Spleen (tissue), 11 donors: ENCODE results near the gene CANX. TPM values are rescaled to one million over a fixed set of nuclear protein-coding genes. Genes with fewer than 3 reads are reported as not detected.

Experiments used
- DNase-seq: peaks from one replicate; pipeline ENCODE4 v3.0.0-alpha.2; 2020
- H3K27ac ChIP-seq, 8 donors: fragments of 200-600 bp; sonication (generic) in 7 of 8; 1 replicate in 4 of 8; 2 replicates in 4 of 8; pipeline versions ENCODE4 v1.5.0 to v1.8.0; 2016 to 2021; ENCODE audit warnings: inconsistent platforms in 4 of 8, mild to moderate bottlenecking in 4 of 8, moderate library complexity in 1 of 8
- H3K27me3 ChIP-seq, 7 donors: fragments of 200-600 bp; sonication (generic) in 6 of 7; replicated peaks in 1 of 7; 1 replicate in 4 of 7; 2 replicates in 3 of 7; pipeline versions ENCODE4 v1.5.0 to v1.8.0; 2016 to 2021; ENCODE audit warnings: inconsistent platforms in 3 of 7, mild to moderate bottlenecking in 1 of 7
- H3K36me3 ChIP-seq, 6 donors: fragments of 200-600 bp; sonication (generic) in 5 of 6; 1 replicate in 4 of 6; 2 replicates in 2 of 6; pipeline versions ENCODE4 v1.5.0 to v1.8.0; 2016 to 2021; ENCODE audit warnings: inconsistent platforms in 2 of 6
- H3K4me1 ChIP-seq, 6 donors: fragments of 200-600 bp; sonication (generic) in 5 of 6; 1 replicate in 3 of 6; 2 replicates in 3 of 6; pipeline versions ENCODE4 v1.5.0 to v1.8.0; 2016 to 2021; ENCODE audit warnings: inconsistent platforms in 3 of 6
- H3K4me3 ChIP-seq, 8 donors: fragments of 200-600 bp; sonication (generic) in 7 of 8; 1 replicate in 4 of 8; 2 replicates in 4 of 8; pipeline versions ENCODE4 v1.5.0 to v1.8.0; 2016 to 2021; ENCODE audit warnings: inconsistent platforms in 4 of 8, mild to moderate bottlenecking in 4 of 8, moderate library complexity in 2 of 8
- H3K9me3 ChIP-seq, 8 donors: fragments of 200-600 bp; sonication (generic) in 7 of 8; 1 replicate in 4 of 8; 2 replicates in 4 of 8; pipeline versions ENCODE4 v1.5.0 to v1.8.0; 2016 to 2021; ENCODE audit warnings: inconsistent platforms in 4 of 8
- POLR2A ChIP-seq, 3 donors: fragments of 450-650 bp; IDR thresholded peaks; one replicate each; pipeline ENCODE4 v1.5.1; 2017; ENCODE audit warnings: antibody characterized with exemption in 3 of 3, mild to moderate bottlenecking in 1 of 3
- POLR2AphosphoS5 ChIP-seq, 3 donors: sonication (generic); formaldehyde crosslinking; IDR thresholded peaks; one replicate each; pipeline ENCODE4 v1.5.1; 2017; ENCODE audit warnings: antibody characterized with exemption in 3 of 3
- WGBS, 5 donors: extraction: QIAGEN DNeasy Blood & Tissue Kit in 3 of 5; methylation state at CpG; one replicate each; pipeline versions ENCODE4 v1.1.5 to v1.1.7; 2013 to 2018; 5-methylcytosine and 5-hydroxymethylcytosine counted together
- intact Hi-C: fragments of 100-400 bp; cut with DNase I; formaldehyde crosslinking; loops from one replicate; pipeline ENCODE4 v1.15.0; 2023; ENCODE audit warnings: low total_unique reads
- polyA plus RNA-seq, 3 donors: library from polyadenylated mRNA; stranded (reverse); fragments of 200-250 nt; gene quantifications; one replicate each; pipeline ENCODE4 v1.2.1, GENCODE V29; 2013
- total RNA-seq, 7 donors: library from RNA; depleted of rRNA in 3 of 7; stranded (reverse); fragments of >200 nt in 3 of 7; fragmentation: NEBNext Ultra II Directional in 4 of 7; extraction: Animal tissue kit (Norgen Biotek cat#: 25700) in 4 of 7; gene quantifications; one replicate each; pipeline versions ENCODE4 v1.1.0 to v1.2.1, GENCODE V29; 2016 to 2021
- TF ChIP-seq, protein P1 (sequence below), 11 experiments: fragments of 200-600 bp in 7 of 11; fragments of 450-650 bp in 4 of 11; sonication (generic) in 4 of 11; IDR thresholded peaks in 8 of 11; conservative IDR thresholded peaks in 3 of 11; 1 replicate in 7 of 11; 2 replicates in 4 of 11; pipeline versions ENCODE4 v1.4.0 to v1.8.0; 2016 to 2021; ENCODE audit warnings: antibody characterized with exemption in 11 of 11, inconsistent platforms in 4 of 11, mild to moderate bottlenecking in 1 of 11
- donor health status: healthy with polysubstance abuse.
- donor health status: DM: no; HTN: no; CAD: no; lungs with moderate emphysema.
- donor health status: DM: no; HTN: no; CAD: no.
- donor health status: Bipolar disorder and iron deficiency.
- donor health status: healthy.
- donor health status: DM: no; HTN: no; CAD: no.
- donor health status: DM: yes; HTN: yes; CAD: no.

The CANX gene
- total and polyA plus RNA-seq, 10 donors = 36.5 to 470 (median 282) TPM

DNA sequence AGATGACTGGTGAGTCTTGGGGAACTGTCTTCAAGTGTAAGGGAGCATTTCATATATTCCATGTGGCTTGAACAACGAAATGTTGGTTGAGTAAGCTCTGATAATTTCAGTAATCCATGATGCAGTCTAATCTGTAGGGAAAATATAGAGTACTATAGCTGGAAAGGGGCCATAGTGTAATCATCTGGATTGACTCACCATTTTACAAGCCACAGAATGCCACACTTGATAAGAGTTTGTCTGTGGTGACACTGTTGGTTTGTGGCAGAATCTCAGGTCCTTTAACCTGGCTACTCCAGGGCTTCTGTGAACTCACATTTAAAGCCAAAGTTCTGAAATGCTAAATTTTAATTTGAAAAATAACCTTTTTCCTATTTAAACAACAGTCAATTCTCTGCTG, 17.5 kb downstream of the CANX start:
- peaks cover 11 to 100% (median 90%) of the 10 kb centered on the region in 6 donors for H3K36me3 ChIP-seq
- no peak overlapping the region for H3K27ac ChIP-seq
- no peak for DNase-seq
- no peaks in the 10 kb centered on the region for H3K9me3 ChIP-seq
- WGBS, 5 donors = 71 to 91% (median 86%) methylated on average over 1 of the region's 1 CpG
- TF ChIP-seq POLR2A (IDR thresholded peaks at IDR 0.05) (no peak), POLR2AphosphoS5 (IDR thresholded peaks at IDR 0.05) (no peak)
- TF ChIP-seq, protein P1, sequence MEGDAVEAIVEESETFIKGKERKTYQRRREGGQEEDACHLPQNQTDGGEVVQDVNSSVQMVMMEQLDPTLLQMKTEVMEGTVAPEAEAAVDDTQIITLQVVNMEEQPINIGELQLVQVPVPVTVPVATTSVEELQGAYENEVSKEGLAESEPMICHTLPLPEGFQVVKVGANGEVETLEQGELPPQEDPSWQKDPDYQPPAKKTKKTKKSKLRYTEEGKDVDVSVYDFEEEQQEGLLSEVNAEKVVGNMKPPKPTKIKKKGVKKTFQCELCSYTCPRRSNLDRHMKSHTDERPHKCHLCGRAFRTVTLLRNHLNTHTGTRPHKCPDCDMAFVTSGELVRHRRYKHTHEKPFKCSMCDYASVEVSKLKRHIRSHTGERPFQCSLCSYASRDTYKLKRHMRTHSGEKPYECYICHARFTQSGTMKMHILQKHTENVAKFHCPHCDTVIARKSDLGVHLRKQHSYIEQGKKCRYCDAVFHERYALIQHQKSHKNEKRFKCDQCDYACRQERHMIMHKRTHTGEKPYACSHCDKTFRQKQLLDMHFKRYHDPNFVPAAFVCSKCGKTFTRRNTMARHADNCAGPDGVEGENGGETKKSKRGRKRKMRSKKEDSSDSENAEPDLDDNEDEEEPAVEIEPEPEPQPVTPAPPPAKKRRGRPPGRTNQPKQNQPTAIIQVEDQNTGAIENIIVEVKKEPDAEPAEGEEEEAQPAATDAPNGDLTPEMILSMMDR (IDR thresholded peaks at IDR 0.05 in 8 of 11, conservative IDR thresholded peaks at IDR 0.05 in 3 of 11) = no peak
- no peak overlapping the region for H3K4me3 ChIP-seq
- H3K4me1 ChIP-seq = no peaks in the 10 kb centered on the region
- no peaks in the 10 kb centered on the region for H3K27me3 ChIP-seq
- intact Hi-C loops = no loop called here

DNA sequence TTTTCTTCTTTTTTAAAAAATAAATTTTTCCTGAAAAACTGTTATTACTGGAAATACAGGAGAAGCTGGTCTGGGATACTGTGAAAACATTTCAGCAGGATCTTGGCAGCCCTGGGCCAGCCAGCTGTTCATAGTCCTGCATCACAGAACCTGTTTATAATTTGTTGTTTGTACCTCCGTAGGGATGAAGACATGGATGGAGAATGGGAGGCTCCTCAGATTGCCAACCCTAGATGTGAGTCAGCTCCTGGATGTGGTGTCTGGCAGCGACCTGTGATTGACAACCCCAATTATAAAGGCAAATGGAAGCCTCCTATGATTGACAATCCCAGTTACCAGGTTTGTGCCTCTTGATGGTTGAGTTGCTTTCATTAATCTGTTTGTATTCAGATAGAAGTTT, 21.5 kb downstream of the CANX start:
- Histone ChIP-seq H3K27ac (no peak overlapping the region), H3K27me3 (no peaks in the 10 kb centered on the region), H3K4me1 (peaks cover 0 to 11% (median 2%) of the 10 kb centered on the region in 6 donors), H3K4me3 (no peak overlapping the region), H3K36me3 (peaks cover 10 to 100% (median 91%) of the 10 kb centered on the region in 6 donors), H3K9me3 (no peaks in the 10 kb centered on the region)
- 91 to 97% (median 93%) methylated on average over 2 of the region's 2 CpGs for WGBS, 5 donors
- DNase-seq = no peak
- no peak for TF ChIP-seq POLR2AphosphoS5 (IDR thresholded peaks at IDR 0.05)
- TF ChIP-seq, protein P1 (IDR thresholded peaks at IDR 0.05 in 8 of 11, conservative IDR thresholded peaks at IDR 0.05 in 3 of 11) = no peak
- no peak for TF ChIP-seq POLR2A (IDR thresholded peaks at IDR 0.05)
- intact Hi-C loops = no loop called here

DNA sequence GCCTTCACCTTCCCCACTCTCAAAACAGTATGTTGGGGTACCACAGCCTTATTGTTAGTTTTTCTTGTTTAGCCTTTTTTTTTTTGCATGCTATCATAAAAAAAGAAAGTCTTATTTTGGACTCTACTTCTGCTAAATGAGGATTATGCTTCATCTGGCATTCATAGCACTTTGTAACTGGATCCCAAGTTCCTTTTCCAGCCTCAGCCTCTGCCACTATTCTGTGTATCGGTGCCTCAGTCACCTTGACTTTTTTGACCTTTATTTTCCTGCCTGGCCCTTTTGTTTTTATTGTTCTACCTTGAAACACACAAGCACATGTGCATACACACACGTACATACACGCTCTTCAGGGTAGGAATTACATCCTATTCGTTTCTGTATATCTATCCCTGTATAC, 25.4 kb downstream of the CANX start:
- H3K27ac ChIP-seq = no peak overlapping the region
- H3K4me1 ChIP-seq = peaks cover 0 to 32% (median 2%) of the 10 kb centered on the region in 6 donors
- intact Hi-C loops = no loop called here
- H3K27me3 ChIP-seq = no peaks in the 10 kb centered on the region
- 70 to 89% (median 81%) methylated on average over 4 of the region's 4 CpGs for WGBS, 5 donors
- H3K9me3 ChIP-seq = no peaks in the 10 kb centered on the region
- TF ChIP-seq POLR2AphosphoS5 (IDR thresholded peaks at IDR 0.05) (no peak), POLR2A (IDR thresholded peaks at IDR 0.05) (no peak)
- TF ChIP-seq, protein P1 (IDR thresholded peaks at IDR 0.05 in 8 of 11, conservative IDR thresholded peaks at IDR 0.05 in 3 of 11) = no peak
- H3K36me3 ChIP-seq = peaks cover 7 to 100% (median 98%) of the 10 kb centered on the region in 6 donors
- no peak overlapping the region for H3K4me3 ChIP-seq
- no peak for DNase-seq

DNA sequence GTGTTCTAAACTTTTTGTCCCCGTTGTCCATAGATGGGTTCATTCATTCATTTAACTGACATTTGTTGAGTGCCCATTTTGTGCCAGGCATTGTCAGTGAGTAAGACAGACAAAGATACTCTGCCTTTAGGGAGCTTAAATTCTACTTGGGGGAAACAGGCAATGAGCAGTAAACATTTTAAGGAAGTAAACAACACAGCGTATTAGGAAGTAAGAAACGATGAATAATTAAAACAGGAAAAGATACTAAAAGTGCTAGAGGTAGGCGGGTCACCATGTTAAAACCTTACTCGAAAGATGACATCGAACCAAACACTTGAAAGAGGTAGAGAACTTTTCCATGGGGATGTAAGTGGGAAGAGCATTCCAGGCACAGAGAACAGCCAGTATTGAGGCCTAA, 28.3 kb downstream of the CANX start:
- Histone ChIP-seq H3K27me3 (no peaks in the 10 kb centered on the region), H3K27ac (peak overlapping the region in 4 of 8 donors; percentile 44 to 71 (median 60)), H3K9me3 (no peaks in the 10 kb centered on the region), H3K36me3 (peaks cover 3 to 90% (median 76%) of the 10 kb centered on the region in 6 donors), H3K4me1 (peaks cover 4 to 62% (median 16%) of the 10 kb centered on the region in 6 donors), H3K4me3 (no peak overlapping the region)
- intact Hi-C loops = no loop called here
- WGBS, 5 donors = 59 to 78% (median 69%) methylated on average over 6 of the region's 6 CpGs
- TF ChIP-seq, protein P1 (IDR thresholded peaks at IDR 0.05 in 8 of 11, conservative IDR thresholded peaks at IDR 0.05 in 3 of 11) = no peak
- TF ChIP-seq POLR2A (IDR thresholded peaks at IDR 0.05) (no peak), POLR2AphosphoS5 (IDR thresholded peaks at IDR 0.05) (no peak)
- DNase-seq = no peak
